ENCODE data around the gene YBX3. TPM values are rescaled to one million over a fixed set of nuclear protein-coding genes. Genes with fewer than 3 reads are reported as not detected.

The YBX3 gene
- total and polyA plus RNA-seq, 2 of the 4 experiments (the other 2 are of a cell fraction): 33.7 to 132 TPM

DNA sequence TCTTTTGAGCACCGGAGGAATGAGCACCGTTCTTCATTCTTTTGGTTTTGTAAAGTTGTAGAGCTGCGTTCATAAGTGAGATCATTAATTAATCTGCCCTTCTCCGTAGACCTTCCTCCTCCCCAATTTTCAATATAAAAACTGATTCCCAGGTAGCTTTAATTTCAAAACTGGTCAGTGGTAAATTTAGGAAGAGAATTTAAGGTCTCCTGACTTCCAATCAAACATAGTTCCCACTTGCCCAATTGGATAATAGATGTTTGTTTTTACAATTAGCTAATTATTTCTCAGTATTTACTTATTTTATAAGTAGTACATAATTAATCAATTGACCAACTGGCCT is 27.2 kb upstream of the YBX3 start:
- H2BK15ac ChIP-seq (ENCODE audit: low read depth, low read length): no peak overlapping the region
- in situ Hi-C loops (cut with MboI; ENCODE audit: low sequenced_read_pairs): loop anchor here (5.0 kb wide), 1 partner anchor 513 kb away; no protein-coding TSS in a partner anchor
- dilution Hi-C loops (cut with HindIII; ENCODE audit: low sequenced_read_pairs, unreplicated experiment): no loop called here

More for the DNA sequence above, 27.2 kb upstream of the YBX3 start:
- peaks cover 10% of the 10 kb centered on the region for H3K27me3 ChIP-seq (ENCODE audit: control insufficient read depth, insufficient read depth, low read length)
- no peaks in the 10 kb centered on the region for H3K79me1 ChIP-seq (ENCODE audit: low read depth in 1 of 2, low read length in 2 of 2)
- H4K20me1 ChIP-seq (ENCODE audit: insufficient read depth, low read length): no peaks in the 10 kb centered on the region
- H4K91ac ChIP-seq (ENCODE audit: insufficient read depth, low read depth, low read length): no peak overlapping the region
- no peak overlapping the region for H3K27ac ChIP-seq (ENCODE audit: insufficient read depth, low read length)
- POLR2A ChIA-PET (ENCODE audit: unreplicated experiment): no interaction called here
- no peaks in the 10 kb centered on the region for H3K36me3 ChIP-seq (ENCODE audit: control insufficient read depth, insufficient read depth, low read length)
- H2BK120ac ChIP-seq (ENCODE audit: low read depth, low read length): no peak overlapping the region
- H3K4me1 ChIP-seq (ENCODE audit: control insufficient read depth, insufficient read depth, low read length): no peaks in the 10 kb centered on the region
- no peak overlapping the region for H3K14ac ChIP-seq (replicated peaks; ENCODE audit: low read depth, low read length)
- H2AK9ac ChIP-seq (replicated peaks; ENCODE audit: low read depth, low read length, poor library complexity): no peak overlapping the region
- DNase-seq: no peak
- ATAC-seq (ENCODE audit: low read depth): no peak
- intact Hi-C loops (cut with micrococcal nuclease): loop anchor here (1.0 to 2.0 kb wide), 5 partner anchors 27 to 515 kb away; partner anchors contain the start of gene YBX3
- H3K4me3 ChIP-seq (ENCODE audit: insufficient read depth, low read depth, low read length): no peak overlapping the region
- WGBS, 2 experiments (ENCODE audit: extremely low coverage in 2 of 2, insufficient read length in 1 of 2): no CpG with 5 or more reads among the region's 4 CpGs
- TF ChIP-seq SMC3 (IDR thresholded peaks at IDR 0.05; ENCODE audit: low read depth, low read length): no peak
- no peak for TF ChIP-seq POLR2A (IDR thresholded peaks at IDR 0.05; ENCODE audit: low read depth, low read length)
- TF ChIP-seq, protein P1, sequence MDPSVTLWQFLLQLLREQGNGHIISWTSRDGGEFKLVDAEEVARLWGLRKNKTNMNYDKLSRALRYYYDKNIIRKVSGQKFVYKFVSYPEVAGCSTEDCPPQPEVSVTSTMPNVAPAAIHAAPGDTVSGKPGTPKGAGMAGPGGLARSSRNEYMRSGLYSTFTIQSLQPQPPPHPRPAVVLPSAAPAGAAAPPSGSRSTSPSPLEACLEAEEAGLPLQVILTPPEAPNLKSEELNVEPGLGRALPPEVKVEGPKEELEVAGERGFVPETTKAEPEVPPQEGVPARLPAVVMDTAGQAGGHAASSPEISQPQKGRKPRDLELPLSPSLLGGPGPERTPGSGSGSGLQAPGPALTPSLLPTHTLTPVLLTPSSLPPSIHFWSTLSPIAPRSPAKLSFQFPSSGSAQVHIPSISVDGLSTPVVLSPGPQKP (IDR thresholded peaks at IDR 0.05; ENCODE audit: borderline replicate concordance, low read depth, low read length): no peak
- no peak for TF ChIP-seq RCOR1 (IDR thresholded peaks at IDR 0.05; ENCODE audit: insufficient replicate concordance, low read length)
- TF ChIP-seq FOS (IDR thresholded peaks at IDR 0.05; ENCODE audit: low read depth, low read length): no peak
- TF ChIP-seq BHLHE40 (IDR thresholded peaks at IDR 0.05; ENCODE audit: low read depth, low read length): no peak
- no peak overlapping the region for H2BK5ac ChIP-seq (ENCODE audit: low read depth, low read length, poor library complexity, severe bottlenecking)
- H3K18ac ChIP-seq (ENCODE audit: low read depth, low read length): no peak overlapping the region
- H3K4ac ChIP-seq (ENCODE audit: low read depth, low read length): no peak overlapping the region
- H3K9ac ChIP-seq (ENCODE audit: low read depth, low read length): no peak overlapping the region
- no peak overlapping the region for H4K5ac ChIP-seq (ENCODE audit: low read depth, low read length)
- H4K8ac ChIP-seq (ENCODE audit: low read depth in 2 of 2, low read length in 2 of 2): no peak overlapping the region
- no TSS peak for BruUV-seq (replicated peaks)
- no peaks in the 10 kb centered on the region; the same call in 1 of the 2 replicates for H3K9me1 ChIP-seq (ENCODE audit: insufficient read depth, low read length)
- H3K56ac ChIP-seq (ENCODE audit: extremely low read depth, insufficient read depth, low read length): no peak overlapping the region
- no peaks in the 10 kb centered on the region for H3K9me3 ChIP-seq (ENCODE audit: control insufficient read depth, insufficient read depth, low read length)
- H2AFZ ChIP-seq (replicated peaks; ENCODE audit: low read length, poor library complexity): no peak overlapping the region
- no peak overlapping the region for H2AK5ac ChIP-seq (ENCODE audit: low read depth, low read length)
- no peak overlapping the region for H3K23ac ChIP-seq (ENCODE audit: low read depth, low read length)
- no peak overlapping the region for H3K4me2 ChIP-seq (ENCODE audit: low read depth, low read length)
- no peak overlapping the region for H2BK20ac ChIP-seq (ENCODE audit: low read depth, low read length)
- CTCF ChIA-PET: interaction anchor here (0.7 to 1.9 kb wide), 12 partner anchors 10 to 515 kb away, joined by 3 to 12 read pairs (median 4); partner anchors contain the start of gene YBX3

Measured in IMR-90 (cell line).